Measurements from ENCODE around the gene RIPK4. TPM values are rescaled to one million over a fixed set of nuclear protein-coding genes. Genes with fewer than 3 reads are reported as not detected.

RIPK4 gene
- total and polyA plus RNA-seq, 2 of the 13 experiments (the other 11 are each of a cell fraction or from before 2014, with no cell fraction given) = 3.1 to 4.9 TPM

GRCh38 chr21:41750532-41751151, 16.2 kb downstream of the RIPK4 start (continued):
- TF ChIP-seq ZNF530 (CRISPR knock-in tag; IDR thresholded peaks at IDR 0.05; ENCODE audit: low read depth) (no peak), ZGPAT (CRISPR knock-in tag; IDR thresholded peaks at IDR 0.05) (peak; percentile 70; the same call in 1 of the 2 replicates), ZNF142 (CRISPR knock-in tag; IDR thresholded peaks at IDR 0.05) (no peak), NFKB2 (CRISPR knock-in tag; IDR thresholded peaks at IDR 0.05; ENCODE audit: borderline replicate concordance) (no peak), ZNF367 (CRISPR knock-in tag; IDR thresholded peaks at IDR 0.05; ENCODE audit: borderline replicate concordance) (no peak), PHB2 (IDR thresholded peaks at IDR 0.05; ENCODE audit: partially characterized antibody) (no peak), ZNF644 (CRISPR knock-in tag; IDR thresholded peaks at IDR 0.05; ENCODE audit: low read depth) (no peak), KLF16 (CRISPR knock-in tag; IDR thresholded peaks at IDR 0.05) (peak in 1 of 2 experiments; percentile 39; a peak in 1 of 4 replicates), PRMT3 (CRISPR knock-in tag; IDR thresholded peaks at IDR 0.05; ENCODE audit: borderline replicate concordance, low read depth) (no peak), SETDB1 (CRISPR knock-in tag; IDR thresholded peaks at IDR 0.05; ENCODE audit: borderline replicate concordance) (no peak), ZNF33A (CRISPR knock-in tag; IDR thresholded peaks at IDR 0.05; ENCODE audit: borderline replicate concordance) (no peak), MEIS1 (CRISPR knock-in tag; IDR thresholded peaks at IDR 0.05; ENCODE audit: borderline replicate concordance) (peak; percentile 55; the same call in 1 of the 2 replicates), ZNF292 (CRISPR knock-in tag; IDR thresholded peaks at IDR 0.05; ENCODE audit: borderline replicate concordance, low read depth) (no peak; the same call in 1 of the 2 replicates), KDM3A (CRISPR knock-in tag; IDR thresholded peaks at IDR 0.05; ENCODE audit: low read depth) (0 out of 2 replicates have a peak, but pooled peaks have one; percentile 28), ZNF563 (CRISPR knock-in tag; IDR thresholded peaks at IDR 0.05) (no peak), KLF13 (CRISPR knock-in tag; IDR thresholded peaks at IDR 0.05) (no peak), SMARCC2 (IDR thresholded peaks at IDR 0.05) (no peak), RBFOX2 (IDR thresholded peaks at IDR 0.05; ENCODE audit: low read depth, low read length) (no peak), ZNF556 (CRISPR knock-in tag; IDR thresholded peaks at IDR 0.05; ENCODE audit: borderline replicate concordance) (no peak), ZNF333 (CRISPR knock-in tag; IDR thresholded peaks at IDR 0.05; ENCODE audit: borderline replicate concordance) (no peak), NFKBIZ (CRISPR knock-in tag; IDR thresholded peaks at IDR 0.05) (peak; percentile 54; the same call in 1 of the 2 replicates), ZNF746 (CRISPR knock-in tag; IDR thresholded peaks at IDR 0.05) (peak; percentile 78), SRY (CRISPR knock-in tag; IDR thresholded peaks at IDR 0.05) (no peak), ZNF546 (CRISPR knock-in tag; conservative IDR thresholded peaks at IDR 0.05) (no peak), ZNF224 (CRISPR knock-in tag; IDR thresholded peaks at IDR 0.05) (no peak)
